ENCODE data around the gene SCAND1.
A peak's percentile ranks its signal among the peaks of the same experiment; 100 is the strongest.
"Not testable (repeated sequence)": the region's sequence is repeated elsewhere in the genome, so short reads cannot be mapped to it uniquely, and the experiment has no call there.

SCAND1 gene

DNA sequence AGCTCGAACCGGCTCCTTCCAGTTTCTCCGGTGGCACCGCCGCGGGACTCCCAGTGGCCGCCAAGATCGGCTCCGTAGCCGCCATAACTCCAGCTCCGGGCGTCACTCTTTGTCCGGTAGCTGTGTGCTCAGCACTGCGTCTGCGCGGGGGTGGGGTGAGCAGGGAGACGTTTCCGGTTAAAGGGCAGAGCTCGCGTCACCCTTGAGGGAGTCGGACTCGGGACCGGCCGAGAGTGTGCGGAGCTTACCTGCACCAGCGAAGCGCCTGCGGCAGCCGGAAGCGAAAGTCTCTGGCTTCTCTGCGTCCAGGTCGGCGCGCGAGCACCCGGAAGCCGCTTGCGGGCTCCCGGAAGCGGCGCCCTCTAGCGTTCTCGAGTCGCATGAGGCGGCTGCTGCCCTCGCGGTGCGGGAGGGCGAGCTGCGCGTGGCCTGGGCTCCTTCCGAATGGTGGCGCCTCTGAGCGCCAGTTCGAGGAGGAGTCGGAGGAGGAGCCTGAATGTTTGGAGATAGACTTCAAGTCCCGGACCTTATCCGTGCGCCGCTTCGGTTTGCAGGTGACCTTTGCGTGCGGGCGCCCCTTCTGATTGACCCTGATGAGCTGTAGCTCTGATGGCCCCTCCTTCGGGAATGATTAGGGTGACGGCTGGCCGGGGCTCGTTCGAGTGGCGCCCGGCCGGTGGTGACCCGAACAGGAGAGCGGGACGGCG is at the start of gene SCAND1:
Gene SCAND1, minus strand, starts transcription at position 303 of the 707 bp plus-strand sequence. Its CDS starts 218 bp downstream, at position 85.
- peak; percentile 98 for DNase-seq

DNA sequence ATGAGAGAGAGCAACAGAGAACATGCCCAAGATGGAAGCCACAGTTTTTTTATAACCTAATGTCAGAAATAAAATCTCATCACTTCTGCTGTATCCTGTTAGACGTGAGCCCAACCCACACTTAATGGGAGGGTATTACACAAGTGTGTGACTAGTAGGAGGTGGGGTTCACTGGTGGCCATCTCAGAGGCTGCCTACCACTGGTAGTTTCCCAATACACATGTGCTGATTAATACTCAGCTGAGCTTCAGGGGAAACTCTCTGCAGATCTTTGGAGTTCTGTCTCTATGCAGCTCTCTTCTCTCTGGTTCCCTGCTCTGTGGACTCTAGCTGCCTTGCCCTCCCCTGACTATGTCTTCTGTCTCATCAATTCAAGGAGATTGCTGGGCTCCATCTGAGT is 49.7 kb upstream of the SCAND1 start:
- no peak for DNase-seq

DNA sequence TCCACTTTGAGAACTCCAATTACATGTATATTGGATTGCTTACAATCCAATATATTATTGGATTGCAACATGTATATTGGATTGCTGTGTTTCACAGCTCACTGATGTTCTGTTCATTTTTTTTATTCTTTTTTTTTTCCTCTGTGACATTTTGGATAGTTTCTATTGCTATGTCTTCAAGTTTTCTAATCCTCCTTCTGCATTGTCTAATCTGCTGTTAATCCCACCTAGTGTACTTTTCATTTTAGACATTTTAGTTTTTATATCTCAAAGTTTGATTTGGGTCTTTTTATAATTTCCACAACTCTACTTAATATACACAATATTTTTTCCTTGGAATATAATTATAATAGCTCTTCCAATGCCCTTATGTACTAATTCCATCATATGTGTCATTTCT is 48.6 kb upstream of the SCAND1 start:
- DNase-seq: no peak

DNA sequence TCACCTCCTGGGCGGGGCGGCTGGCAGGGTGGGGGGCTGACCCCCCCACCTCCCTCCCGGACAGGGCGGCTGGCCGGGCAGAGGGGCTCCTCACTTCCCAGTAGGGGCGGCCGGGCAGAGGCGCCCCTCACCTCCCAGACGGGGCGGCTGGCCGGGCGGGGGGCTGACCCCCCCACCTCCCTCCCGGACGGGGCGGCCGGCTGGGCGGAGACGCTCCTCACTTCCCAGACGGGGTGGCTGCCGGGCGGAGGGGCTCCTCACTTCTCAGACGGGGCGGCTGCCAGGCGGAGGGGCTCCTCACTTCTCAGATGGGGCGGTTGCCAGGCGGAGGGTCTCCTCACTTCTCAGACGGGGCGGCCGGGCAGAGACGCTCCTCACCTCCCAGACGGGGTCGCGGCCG is 47.0 kb upstream of the SCAND1 start:
- not testable (repeated sequence) for DNase-seq

DNA sequence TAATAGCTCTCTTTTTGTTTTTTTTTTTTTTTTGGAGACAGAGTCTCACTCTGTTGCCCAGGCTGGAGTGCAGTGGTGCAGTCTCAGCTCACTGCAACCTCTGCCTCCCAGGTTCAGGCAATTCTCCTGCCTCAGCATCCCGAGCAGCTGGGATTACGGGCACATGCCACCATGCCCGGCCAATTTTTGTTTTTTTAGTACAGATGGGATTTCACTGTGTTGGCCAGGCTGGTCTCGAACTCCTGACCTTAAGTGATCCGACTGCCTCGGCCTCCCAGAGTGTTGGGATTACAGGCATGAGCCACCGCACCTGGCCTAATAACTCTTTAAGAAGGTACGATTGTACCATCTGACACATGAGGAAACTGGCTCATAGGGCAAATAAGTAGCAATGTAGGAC is 42.2 kb upstream of the SCAND1 start:
- DNase-seq: not testable (repeated sequence)

DNA sequence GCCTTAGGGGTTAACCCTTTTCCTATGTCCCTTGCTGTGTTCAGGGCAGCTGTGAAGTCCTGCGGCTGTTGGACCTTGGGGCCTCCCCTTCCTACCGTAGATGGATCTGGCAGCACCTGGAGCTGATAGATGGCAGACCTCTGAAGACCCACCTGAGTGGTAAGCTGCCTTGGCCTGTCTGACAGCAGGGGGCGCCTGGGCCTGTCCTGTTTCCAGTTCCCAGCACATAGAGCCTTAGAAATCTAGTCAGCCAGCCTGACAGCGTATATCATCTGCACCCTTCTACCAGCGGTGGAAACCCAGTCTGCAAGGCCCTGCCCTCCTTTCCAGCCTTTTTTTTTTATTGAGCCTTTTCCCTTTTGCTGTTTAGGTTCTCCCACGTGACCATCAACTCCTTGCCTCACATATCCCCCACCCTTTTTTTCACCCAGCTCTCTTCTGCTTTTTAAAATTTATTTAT is 40.7 kb upstream of the SCAND1 start:
- DNase-seq: peak; percentile 73

DNA sequence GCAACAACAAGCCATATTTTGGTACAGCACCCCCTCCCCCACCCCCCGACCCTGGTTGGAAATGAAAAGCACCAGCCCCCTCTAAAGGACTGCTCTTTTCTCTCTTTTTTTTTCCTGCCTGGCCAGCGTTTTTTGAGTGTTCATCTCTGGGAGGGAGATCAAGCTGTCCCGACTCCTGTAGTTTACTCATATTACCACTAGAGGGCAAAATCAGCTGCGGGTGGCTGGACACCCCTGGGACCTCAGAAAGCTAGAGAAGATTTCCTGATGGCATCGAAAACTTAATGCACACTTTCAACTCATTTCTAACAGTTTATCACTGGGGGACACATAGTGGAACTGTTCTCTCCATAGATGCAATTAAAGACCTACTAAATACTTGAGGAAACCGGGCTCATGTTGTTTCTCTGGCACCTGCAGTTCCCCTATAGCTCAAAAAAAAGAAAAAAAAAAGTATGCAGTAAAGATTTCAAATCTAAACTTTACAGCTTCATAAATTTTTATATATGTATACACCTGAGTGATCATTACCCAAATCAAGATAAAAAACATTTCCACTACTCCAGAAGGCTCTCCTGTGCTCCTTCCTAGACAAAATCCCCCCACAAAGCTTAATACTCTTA is 38.5 kb upstream of the SCAND1 start:
- peak; percentile 23 for DNase-seq

DNA sequence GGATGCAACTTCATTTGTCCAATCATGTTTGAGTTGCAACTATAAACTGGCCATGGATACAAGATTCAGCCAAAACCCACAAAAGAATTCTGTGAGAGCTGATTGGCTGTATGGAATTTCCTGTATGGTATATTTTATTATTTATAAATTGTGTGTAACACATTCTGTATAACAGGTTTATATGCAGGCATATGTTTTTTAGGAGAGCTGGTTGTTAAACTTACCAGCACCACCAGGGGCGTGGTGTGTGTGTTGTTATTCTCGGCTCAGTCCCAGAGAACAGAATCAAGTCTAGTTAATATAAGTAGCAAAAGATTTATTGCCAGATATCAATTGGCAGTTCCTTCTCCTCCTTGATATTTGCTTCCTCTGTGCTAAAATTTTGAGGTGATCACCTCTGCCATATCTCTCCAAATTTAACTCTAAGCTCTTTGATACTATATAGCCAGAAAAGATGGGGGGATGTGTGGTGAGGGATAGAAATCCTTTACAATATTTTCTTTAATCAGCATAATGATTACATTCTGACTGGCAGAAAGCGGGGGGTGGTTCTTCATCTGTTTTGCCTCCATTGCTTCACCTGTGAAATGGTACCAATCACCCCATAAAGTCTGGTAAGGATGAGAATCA is 37.0 kb upstream of the SCAND1 start:
- no peak for DNase-seq

DNA sequence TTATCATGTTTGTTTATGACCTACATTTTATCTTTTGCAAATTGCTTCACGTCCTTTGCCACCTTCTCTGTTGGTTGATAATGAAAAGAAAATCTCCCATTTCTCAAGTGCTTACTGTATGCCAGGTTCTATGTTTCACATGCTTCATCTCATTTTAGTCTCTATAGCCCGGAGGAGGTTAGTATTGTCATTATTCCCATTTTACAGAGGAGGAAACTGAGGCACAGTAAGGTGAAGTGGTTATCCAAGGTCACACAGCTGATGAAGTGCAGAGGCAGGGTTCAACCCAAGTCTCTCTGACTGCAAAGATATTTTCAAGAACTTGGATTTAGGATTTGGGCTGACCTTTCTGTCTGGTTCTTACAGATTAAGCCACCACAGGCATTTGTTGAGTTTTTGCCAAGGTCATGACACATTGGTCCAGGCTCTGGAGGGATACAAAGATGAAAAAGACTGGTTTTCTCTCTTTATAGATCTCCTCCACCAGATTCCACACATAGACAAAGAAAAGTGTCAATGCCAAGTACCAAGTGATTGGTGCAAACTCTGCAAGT is 34.7 kb upstream of the SCAND1 start:
- no peak for DNase-seq

DNA sequence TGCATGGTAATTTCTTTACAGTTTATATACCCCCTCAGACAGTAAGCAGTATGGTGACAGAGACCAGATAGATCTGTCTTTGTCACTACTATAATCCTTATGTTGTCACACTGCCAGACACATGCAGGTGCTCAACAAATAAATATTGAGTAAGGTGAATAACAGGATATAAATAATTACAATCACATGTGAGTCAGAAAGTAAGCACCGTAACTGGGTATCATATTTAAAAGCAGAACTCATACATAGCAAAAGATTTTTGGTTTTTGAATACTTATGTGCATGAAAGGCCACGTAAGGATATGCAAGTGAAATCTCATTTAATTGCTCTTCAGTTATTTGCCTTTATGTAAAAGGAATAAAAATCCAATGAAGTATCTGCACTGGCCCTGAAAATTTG is 31.5 kb upstream of the SCAND1 start:
- peak; percentile 39 for DNase-seq

DNA sequence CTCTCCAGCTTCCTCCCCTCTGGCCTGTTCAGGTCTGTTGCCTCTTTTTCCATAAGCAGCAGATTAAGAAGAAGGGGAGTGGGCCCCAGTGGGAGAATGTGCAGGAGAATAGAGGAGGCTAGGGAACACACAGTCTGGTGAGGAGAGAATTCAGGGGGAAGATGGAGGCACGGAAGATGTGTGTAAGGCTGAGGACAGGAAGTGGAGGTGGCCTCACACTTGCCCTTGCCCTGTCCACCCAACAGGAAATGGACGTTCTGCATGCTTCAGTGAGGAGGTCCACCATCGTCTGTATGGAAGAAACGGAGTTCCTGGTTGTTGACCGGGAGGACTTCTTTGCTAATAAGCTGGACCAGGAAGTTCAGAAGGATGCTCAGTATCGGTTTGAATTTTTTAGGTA is 30.1 kb upstream of the SCAND1 start:
- no peak for DNase-seq

DNA sequence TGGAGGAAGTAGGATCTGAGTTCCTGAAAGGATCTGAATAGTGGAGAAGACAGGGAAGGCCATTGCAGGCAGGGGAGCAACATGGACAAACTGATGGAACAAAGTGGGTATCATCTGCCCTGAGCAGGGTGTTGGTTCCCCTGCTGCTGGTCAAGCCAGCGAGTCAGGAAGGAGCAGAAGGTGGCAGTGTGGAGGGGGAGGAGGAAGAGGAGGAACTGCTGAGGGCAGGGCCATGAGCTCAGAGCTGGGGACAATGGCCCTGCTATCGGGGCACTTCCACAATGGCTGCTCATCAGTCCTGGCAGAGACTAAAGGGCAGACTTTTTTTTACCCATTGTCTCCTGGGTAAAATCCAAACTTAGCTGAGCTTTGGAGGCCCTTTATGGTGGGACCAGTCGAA is 27.7 kb upstream of the SCAND1 start:
- no peak for DNase-seq

DNA sequence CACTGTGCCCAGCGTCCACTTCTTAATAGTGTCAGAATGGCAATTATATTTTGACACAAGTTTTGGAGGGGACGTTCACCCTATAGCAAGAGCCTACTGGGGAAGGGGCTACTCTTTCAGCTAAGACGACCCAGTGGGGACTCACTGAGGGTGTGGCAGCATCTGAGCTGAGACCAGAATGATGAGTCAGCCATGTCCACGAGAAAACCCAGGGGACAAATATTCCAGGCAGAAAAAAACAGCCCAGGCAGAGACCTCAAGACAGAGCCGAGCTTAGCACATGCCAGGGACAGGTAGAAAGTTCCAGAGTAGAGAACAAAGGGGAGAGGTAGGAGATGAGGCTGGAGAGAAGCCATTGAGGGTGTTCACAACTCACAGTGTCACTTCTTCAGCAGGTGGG is 25.2 kb upstream of the SCAND1 start:
- DNase-seq: no peak

DNA sequence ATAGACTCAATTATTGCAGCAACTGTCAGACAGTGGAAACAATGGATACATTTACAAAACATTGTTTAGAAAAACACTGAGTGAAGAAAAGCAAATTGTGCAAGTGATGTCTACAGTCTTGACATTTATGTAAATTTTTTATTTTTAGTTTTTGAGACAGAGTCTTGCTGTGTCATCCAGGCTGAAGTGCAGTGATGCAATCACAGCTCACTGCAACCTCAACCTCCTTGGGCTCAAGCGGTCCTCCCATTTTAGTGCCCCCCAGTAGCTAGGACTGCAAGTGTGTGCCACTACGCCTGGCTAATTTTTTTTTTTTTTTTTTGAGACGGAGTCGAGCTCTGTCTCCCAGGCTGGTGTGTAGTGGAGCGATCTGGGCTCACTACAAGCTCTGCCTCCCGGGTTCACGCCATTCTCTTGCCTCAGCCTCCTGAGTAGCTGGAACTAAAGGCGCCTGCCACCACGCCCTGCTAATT is 23.8 kb upstream of the SCAND1 start:
- DNase-seq: no peak

DNA sequence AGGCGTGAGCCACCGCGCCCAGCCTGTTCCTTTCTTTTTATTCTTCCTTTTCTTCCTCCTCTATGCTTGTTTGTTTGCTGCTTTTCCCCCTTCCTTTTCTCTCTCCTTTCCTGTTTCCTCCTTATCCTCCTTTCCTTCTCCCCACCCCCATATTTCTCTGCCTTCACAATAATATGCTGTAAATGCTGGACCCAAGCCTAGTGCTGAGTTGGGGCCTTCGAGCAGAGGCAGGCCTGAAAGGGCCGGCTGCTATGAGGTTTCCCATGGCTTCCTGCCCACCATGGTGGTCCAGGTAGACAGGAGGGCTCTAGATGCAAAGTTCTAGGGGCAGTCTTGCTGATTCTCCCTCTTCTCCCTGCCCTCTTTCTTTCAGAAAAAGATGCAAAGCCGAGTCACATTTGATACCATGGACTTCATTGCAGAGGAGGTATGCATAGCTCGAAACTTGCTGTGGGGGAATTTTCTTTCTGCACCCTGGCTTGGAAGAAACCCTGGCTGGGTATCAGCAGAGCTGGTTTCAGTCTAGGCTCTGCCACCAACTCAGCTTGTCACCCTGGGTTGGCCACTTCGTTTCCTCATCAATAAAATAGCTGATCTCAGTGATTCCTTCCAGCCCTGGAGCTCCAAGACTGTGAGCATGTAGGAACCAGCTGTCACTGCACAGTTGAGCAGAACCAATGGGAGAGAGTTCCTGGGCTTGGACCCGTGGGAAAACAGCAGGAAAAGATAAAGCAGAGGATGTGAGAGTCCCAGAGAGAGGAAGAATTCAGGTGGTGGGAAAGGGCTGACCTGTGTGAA is 21.5 kb upstream of the SCAND1 start:
- no peak for DNase-seq

DNA sequence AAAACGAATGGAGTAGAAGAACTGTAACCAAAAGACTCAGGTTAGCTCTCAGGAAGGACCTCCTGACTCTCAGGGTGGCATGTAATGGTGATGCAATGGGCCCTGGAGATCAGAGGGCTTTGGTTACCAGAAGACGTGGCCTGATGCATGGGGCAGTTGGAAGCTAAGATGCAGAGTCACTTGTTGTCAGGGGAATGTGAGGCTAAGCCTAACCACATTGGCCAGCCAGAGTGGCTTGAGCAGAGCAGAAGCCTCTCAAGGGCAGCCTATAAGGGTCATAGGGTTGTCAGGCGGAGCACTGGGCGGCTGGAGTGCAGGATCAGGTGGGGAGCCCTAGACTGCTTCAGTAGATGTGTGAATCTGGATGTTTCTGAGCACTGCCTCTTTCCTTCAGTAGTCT is 20.0 kb upstream of the SCAND1 start:
- DNase-seq: no peak

DNA sequence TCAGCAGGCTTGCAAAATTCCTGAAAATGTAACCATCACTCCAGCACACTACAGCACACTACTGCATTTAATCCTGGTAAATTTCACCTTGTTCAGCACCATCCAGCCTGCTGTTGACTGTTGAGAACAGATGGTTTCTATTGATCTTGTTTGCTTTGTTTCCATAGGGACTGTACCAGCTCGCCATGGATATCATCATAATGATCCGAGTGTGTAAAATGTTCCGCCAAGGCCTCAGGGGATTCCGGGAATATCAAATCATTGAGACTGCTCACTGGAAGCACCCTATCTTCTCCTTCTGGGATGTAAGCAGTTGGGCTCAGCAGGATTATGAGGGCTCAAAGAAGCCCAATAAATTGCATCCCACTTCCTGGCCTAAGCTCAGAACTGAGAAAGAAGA is 18.2 kb upstream of the SCAND1 start:
- DNase-seq: no peak

DNA sequence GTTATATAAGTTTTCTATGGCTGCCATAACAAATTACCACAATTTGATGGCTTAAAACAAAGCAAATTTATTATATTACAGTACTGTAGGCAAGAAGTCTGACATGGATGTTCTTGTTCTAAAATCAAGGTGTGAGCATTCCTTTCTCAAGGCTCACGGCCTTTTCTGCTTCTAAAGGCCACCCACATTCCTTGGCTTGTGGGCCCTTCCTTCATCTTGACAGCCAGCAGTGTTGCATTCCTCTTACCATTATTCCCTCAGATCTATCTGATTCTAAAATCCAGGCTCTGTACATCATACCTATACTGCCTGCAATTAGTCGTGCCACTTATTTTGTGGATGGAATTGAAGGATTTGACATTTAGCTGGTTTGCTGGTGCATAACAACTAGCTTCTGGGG is 17.7 kb upstream of the SCAND1 start:
- no peak for DNase-seq

DNA sequence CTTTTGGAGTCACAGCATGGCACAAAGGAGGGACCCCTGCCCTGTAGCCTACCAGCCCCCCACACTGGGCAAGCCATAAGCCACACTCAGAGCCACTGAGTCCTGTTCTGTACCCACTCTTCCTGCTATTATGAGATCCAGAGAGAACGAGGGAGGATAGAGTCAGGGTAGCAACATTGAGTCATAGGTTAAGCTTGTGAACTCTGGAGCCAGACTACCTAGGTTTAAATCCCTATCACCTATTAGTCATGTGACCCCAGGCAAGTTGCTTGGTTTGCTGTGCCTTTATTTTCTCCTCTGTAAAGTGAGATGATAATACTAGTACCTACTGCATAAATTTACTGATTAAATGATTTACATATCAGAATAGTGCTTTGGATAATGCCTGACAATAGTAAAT is 14.6 kb upstream of the SCAND1 start:
- DNase-seq: no peak

DNA sequence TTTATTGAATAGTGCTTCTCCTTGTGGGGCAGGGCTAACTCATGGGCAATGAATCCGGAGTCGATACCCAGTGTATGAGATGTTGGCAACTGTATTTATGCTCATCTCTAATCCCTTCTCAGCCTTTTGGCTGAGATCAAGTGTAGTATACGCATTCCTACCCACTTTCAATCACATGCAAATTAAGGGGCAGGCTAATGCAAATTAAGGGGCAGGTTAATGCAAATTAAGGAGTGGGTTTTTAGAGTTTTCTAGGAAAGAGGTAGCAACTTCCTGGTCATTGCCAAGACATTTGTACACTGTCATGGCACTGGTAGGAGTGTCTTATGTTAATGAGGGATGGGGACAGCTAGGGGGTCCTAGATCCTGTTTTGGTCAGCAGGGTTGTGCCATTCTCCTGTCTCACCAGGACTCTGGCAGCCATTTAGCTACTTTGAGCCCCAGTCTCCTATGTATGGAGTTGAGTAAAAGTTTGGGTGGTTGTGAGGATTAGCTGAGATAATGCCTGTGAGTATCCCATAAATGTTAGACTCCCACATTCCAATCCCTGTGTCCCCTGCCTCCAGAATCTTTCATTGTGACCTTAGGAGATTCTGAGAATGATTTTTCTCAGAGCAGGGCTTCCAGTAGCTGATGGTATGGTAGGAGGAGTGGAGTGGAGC is 13.8 kb upstream of the SCAND1 start, which contains the start of gene CNBD2:
Gene CNBD2, plus strand, starts transcription at position 612 of the 662 bp plus-strand sequence. CDS start 173 bp downstream, outside the sequence.
- DNase-seq: no peak

DNA sequence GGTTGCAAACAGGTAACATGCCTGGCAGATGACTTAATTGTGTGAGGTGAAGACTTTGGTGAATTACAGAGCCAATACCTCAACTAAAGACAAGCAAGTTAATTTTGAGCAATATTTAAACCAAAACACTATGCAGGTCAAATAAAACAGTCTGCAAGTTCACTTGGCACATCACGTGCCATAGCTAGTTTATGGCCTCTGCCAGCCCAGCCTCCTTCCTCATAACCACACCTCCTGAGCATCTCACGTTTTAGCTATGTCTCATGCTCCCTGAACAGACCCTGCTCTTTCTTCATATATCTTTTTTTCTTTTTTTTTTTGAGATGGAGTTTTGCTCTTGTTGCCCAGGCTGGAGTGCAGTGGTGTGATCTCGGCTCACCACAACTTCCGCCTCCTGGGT is 9.6 kb upstream of the SCAND1 start:
- no peak for DNase-seq

DNA sequence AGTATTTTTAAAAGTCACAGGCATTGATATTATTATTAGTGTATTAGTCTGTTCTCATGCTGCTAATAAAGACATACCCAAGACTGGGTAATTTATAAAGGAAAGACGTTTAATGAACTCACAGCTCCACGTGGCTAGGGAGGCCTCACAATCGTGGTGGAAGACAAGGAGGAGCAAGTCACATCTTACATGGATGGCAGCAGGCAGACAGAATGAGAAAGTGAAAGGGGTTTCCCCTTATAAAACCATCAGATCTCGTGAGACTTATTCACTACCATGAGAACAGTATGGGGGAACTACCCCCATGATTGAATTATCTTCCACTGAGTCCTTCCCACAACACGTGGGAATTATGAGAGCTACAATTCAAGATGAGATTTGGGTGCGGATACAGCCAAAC is 5.0 kb upstream of the SCAND1 start:
- DNase-seq: not testable (repeated sequence)

Measured in NCI-H2029 (cell line).